AG04450 (cell line): ENCODE data around the gene EGF. TPM values are rescaled to one million over a fixed set of nuclear protein-coding genes. Genes with fewer than 3 reads are reported as not detected.
A peak's percentile ranks its signal among the peaks of the same experiment; 100 is the strongest.

Source experiments
- CTCF ChIA-PET: fragments of 300-600, 350-600 bp; formaldehyde crosslinking; extraction: SDS; loops from one replicate; lab custom pipeline; 2022; ENCODE audit warnings: antibody characterized with exemption, inconsistent platforms; lab: Charles Lee
- POLR2A ChIA-PET: fragments of 350-600 bp; formaldehyde crosslinking; extraction: SDS; loops from one replicate; lab custom pipeline; 2021; ENCODE audit warnings: antibody characterized with exemption, inconsistent platforms; lab: Yijun Ruan, JAX
- DNase-seq: peaks from one replicate; pipeline ENCODE4 v3.0.0-alpha.2; 2011; ENCODE audit warnings: low read depth, low spot score
- H3K27ac ChIP-seq: one replicate; pipeline ENCODE4 v1.5.1; 2012; ENCODE audit warnings: low read depth, low read length, control low read depth
- H3K27me3 ChIP-seq: one replicate; pipeline ENCODE4 v1.6.0; 2012; ENCODE audit warnings: low read length; ENCODE audit not compliant: control insufficient read depth, insufficient read depth
- H3K4me3 ChIP-seq: 2 replicates; pipeline ENCODE4 v1.5.1; 2011; ENCODE audit warnings: mild to moderate bottlenecking, low read depth, low read length, control low read depth
- H3K9me3 ChIP-seq: 2 replicates; pipeline ENCODE4 v1.5.1; 2012; ENCODE audit warnings: low read length; ENCODE audit not compliant: control insufficient read depth, insufficient read depth
- polyA plus RNA-seq: library from polyadenylated mRNA; depleted of rRNA; stranded (reverse); fragments of >200 nt; gene quantifications from 2 replicates; pipeline ENCODE4 v1.2.3, GENCODE V29; 2011
- TF ChIP-seq, protein P1 (sequence below): IDR thresholded peaks from 2 replicates; pipeline ENCODE4 v1.5.1; 2011; ENCODE audit warnings: low read depth, low read length, control low read depth, inconsistent platforms

EGF gene
- polyA plus RNA-seq, 1 experiment: 0.14 TPM

GRCh38 chr4:109972786-109973528 lies 60.3 kb downstream of the EGF start:
- no peaks in the 10 kb centered on the region for H3K27me3 ChIP-seq
- no peak overlapping the region for H3K27ac ChIP-seq
- ChIA-PET POLR2A (no interaction called here), CTCF (no interaction called here)
- TF ChIP-seq, protein P1, sequence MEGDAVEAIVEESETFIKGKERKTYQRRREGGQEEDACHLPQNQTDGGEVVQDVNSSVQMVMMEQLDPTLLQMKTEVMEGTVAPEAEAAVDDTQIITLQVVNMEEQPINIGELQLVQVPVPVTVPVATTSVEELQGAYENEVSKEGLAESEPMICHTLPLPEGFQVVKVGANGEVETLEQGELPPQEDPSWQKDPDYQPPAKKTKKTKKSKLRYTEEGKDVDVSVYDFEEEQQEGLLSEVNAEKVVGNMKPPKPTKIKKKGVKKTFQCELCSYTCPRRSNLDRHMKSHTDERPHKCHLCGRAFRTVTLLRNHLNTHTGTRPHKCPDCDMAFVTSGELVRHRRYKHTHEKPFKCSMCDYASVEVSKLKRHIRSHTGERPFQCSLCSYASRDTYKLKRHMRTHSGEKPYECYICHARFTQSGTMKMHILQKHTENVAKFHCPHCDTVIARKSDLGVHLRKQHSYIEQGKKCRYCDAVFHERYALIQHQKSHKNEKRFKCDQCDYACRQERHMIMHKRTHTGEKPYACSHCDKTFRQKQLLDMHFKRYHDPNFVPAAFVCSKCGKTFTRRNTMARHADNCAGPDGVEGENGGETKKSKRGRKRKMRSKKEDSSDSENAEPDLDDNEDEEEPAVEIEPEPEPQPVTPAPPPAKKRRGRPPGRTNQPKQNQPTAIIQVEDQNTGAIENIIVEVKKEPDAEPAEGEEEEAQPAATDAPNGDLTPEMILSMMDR: no peak
- H3K4me3 ChIP-seq: no peak overlapping the region
- no peaks in the 10 kb centered on the region for H3K9me3 ChIP-seq
- no peak for DNase-seq

- ChIA-PET CTCF (no interaction called here), POLR2A (no interaction called here)
- Histone ChIP-seq H3K27ac (no peak overlapping the region), H3K27me3 (no peaks in the 10 kb centered on the region), H3K9me3 (no peaks in the 10 kb centered on the region), H3K4me3 (no peak overlapping the region)
- TF ChIP-seq, protein P1: no peak
- no peak for DNase-seq
Observed at GRCh38 chr4:109973529-109973905, 60.8 kb downstream of the EGF start.

- POLR2A ChIA-PET: no interaction called here
- H3K4me3 ChIP-seq: no peak overlapping the region
- TF ChIP-seq, protein P1: no peak
- CTCF ChIA-PET: interaction anchor here (1.1 to 6.1 kb wide), 3 partner anchors 9 to 552 kb away, joined by 3 to 64 read pairs (median 8); no protein-coding TSS in a partner anchor
- no peak overlapping the region for H3K27ac ChIP-seq
- no peak for DNase-seq
- no peaks in the 10 kb centered on the region for H3K27me3 ChIP-seq
- H3K9me3 ChIP-seq: no peaks in the 10 kb centered on the region
Observed at GRCh38 chr4:109976189-109976588, 63.5 kb downstream of the EGF start.

- TF ChIP-seq, protein P1: peak; percentile 65
- DNase-seq: no peak
- no peak overlapping the region for H3K4me3 ChIP-seq
- no peaks in the 10 kb centered on the region for H3K9me3 ChIP-seq
- H3K27ac ChIP-seq: no peak overlapping the region
- H3K27me3 ChIP-seq: no peaks in the 10 kb centered on the region
- ChIA-PET POLR2A (no interaction called here), CTCF (interaction anchor here (0.6 to 6.1 kb wide), 18 partner anchors 10 to 1488 kb away, joined by 3 to 64 read pairs (median 3); partner anchors contain the start of genes RRH and SEC24B)
Observed at GRCh38 chr4:109977854-109978501, 65.3 kb downstream of the EGF start.
